Mammary epithelial cell (primary cell): ENCODE results near the gene KIFAP3.

Experiments used
- CTCF ChIP-seq, 2 donors: IDR thresholded peaks in 1 of 2; conservative IDR thresholded peaks in 1 of 2; 2 replicates each; pipeline ENCODE4 v1.5.1; 2011 to 2012; ENCODE audit warnings: inconsistent platforms in 2 of 2, low read length in 2 of 2, mild to moderate bottlenecking in 2 of 2, control low read depth in 1 of 2, low read depth in 1 of 2; ENCODE audit not compliant: insufficient read depth in 1 of 2; ENCODE audit errors: extremely low read depth in 1 of 2
- EZH2 ChIP-seq: IDR thresholded peaks from 2 replicates; pipeline ENCODE4 v1.6.1; 2012; ENCODE audit warnings: low read length, inconsistent platforms, borderline replicate concordance

DNA sequence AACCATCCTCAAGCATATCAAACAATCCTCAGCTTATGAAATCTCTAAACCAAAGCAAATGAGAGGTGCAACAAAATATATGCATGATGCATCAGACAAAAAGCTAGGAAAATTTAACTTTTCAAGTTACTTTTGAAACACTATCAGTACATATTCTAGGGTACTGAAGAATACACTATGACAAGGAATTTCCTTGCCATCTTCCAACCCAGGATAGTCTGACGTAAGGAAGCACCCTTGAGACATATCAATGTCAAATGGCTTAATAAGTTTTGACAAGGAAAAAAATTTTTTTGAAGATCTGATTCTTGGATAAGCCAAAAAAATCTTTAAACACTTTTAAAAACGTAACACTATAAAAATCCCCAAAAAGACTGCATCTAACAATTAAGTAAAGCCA lies 64.9 kb downstream of the KIFAP3 start:
- TF ChIP-seq CTCF (conservative IDR thresholded peaks at IDR 0.05 in 1 of 2, IDR thresholded peaks at IDR 0.05 in 1 of 2; ENCODE audit: extremely low read depth in 1 of 2, insufficient read depth in 1 of 2, low read depth in 1 of 2, low read length in 2 of 2) (no peak), EZH2 (no peak)
